NCI-H1436 treated with DMSO at 0.1 percent for 48 hours (cell line): ENCODE measurements around the gene ERC2.
"Not testable (repeated sequence)": the region's sequence is repeated elsewhere in the genome, so short reads cannot be mapped to it uniquely, and the experiment has no call there.

Experiments used
- DNase-seq: peaks from one replicate; lab custom pipeline; 2025; lab: John Stamatoyannopoulos, UW

Gene ERC2

GRCh38 chr3:56309465-56309864 is 158.8 kb downstream of the ERC2 start:
- no peak for DNase-seq

DNA sequence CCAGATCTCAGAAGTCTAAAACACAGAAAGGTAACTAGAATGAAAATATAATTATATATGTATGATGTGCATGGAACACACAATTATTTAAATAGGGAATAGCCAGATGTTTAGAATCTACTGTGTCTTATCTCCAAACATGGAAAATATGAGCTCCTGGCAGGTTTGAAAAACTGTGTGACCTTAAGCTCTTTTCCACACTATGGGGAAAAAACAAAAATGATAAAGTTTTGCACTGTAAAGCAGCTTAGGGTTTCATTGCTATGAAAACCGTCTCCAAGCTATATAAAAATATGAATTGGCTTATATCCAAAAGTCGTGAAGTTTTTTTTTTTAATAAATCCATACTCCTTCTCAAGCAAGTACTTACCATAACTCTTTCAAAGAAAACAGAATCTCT is 159.8 kb downstream of the ERC2 start:
- DNase-seq: no peak

DNA sequence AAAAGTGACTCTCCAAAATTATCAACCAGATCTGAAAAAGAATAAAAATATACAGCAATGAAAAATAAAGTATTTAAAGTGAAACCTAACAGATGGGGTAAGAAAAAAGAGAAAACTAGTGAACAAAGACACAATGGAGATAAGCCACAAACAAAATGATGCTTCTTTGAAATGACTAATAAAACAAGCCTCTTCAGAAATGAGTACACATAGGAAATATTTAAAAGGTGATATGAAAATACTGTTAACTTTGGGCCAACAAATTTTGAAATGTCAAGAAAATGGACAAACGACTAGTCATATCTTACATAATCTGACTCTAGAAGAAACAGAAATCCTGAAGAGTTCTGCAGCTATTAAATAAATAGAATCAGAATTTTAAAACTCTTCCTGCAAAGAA is 164.2 kb downstream of the ERC2 start:
- DNase-seq: no peak

GRCh38 chr3:56303487-56303886 is 164.8 kb downstream of the ERC2 start:
- DNase-seq: no peak

DNA sequence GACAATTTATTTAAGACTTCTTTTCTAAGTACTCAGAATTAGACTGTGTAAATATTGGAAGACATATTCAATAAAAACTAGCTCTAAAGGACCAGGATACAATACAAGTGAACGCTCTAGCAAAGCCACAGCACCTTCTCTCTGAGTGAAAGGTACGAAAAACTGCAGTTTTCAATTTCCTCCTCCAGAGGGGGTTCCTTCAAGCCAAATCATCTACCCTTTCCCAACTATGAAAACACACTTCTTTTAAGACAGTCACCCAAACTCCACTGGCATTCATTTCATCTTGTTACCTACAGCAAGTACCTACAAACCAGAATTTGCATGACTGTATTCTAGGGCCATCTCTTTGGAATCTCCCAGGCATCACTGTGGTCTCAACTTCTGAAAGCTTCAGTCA is 165.8 kb downstream of the ERC2 start:
- DNase-seq: no peak

DNA sequence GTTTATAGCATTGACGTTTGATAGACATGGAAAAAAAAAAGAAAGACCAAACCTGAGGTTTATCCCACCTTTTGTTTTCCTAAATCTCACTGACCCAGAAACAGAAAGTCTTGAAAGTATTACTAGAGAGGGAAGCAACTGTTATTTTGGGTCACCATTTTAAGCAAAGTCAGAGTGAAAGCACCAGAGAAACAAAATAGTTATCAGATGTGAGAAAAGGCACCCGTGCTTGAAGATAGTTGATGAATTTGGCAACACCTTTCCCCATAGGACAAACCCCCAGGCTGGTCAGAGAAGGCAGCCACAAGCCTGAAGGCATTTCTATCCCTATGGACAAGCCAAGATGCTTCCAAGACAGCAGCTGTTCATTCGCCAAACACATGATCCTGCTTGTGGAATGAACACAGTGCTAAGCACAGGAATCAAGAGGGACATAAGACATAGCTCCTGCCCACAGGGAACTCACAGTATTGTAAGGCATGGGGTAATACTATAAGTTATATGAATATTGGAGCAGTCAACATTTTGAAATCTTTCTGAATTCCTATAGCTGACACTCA is 170.9 kb downstream of the ERC2 start:
- DNase-seq: no peak

- no peak for DNase-seq
Measured at GRCh38 chr3:56296361-56296760, 171.9 kb downstream of the ERC2 start.

DNA sequence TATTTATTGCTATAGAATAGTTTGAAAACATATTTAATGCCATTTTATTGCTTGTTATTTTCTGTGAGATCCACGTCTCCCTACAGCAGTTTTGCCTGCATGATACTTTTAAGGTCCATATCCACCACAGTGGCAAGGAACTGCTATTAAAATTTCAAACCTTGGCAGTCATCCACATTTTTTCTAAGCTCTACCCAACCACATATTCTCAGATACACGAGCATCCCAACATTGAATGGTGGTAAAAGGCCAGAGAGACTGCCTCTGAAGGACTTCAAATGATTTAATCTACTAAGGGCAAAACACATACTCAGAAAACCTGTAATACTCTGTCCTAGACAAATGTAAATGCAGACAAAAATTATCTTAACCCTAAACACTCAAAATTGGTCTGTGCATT is 173.1 kb downstream of the ERC2 start:
- no peak for DNase-seq

DNA sequence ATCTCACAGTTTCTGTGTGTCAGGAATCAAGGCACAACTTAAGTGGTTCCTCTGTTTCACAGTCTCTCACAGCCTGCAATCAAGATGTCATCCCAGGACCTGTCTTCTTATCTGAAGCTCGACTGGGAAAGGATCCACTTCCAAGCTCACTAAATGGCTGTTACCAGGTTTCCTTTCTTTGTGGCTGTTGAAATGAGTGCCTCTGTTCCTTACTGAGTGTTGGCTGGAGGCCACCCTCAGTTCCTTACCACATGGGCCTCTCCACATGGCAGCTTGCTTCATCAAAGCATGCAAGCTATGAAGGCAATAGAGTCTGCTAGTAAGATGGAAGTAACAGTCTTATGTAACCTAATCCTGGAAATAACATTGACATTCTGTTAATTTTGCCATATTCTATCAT is 174.0 kb downstream of the ERC2 start:
- no peak for DNase-seq

GRCh38 chr3:56291953-56292352 is 176.3 kb downstream of the ERC2 start:
- DNase-seq: no peak

GRCh38 chr3:56291244-56291680 is 177.0 kb downstream of the ERC2 start:
- DNase-seq: no peak

DNA sequence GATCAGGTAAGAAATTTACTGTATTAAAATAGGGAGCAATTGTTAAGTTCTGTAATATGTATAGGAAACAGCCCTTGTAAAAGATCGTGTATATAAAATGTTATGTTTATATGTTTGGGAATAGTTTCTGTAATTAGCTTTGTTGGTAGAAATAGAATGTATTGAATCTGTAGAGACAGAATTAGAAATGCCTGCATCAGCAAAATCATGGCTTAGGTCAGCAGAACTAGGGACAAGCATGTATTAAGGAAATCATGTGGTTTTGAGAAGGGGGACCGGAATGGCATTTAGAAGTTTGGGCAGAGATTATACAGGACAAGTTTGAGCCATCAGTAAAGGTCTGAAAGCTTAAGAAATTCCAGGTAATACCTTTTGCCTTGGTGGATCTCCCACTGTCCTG is 177.9 kb downstream of the ERC2 start:
- DNase-seq: no peak

GRCh38 chr3:56288258-56288657 is 180.0 kb downstream of the ERC2 start:
- DNase-seq: no peak

GRCh38 chr3:56282341-56282740 is 185.9 kb downstream of the ERC2 start:
- DNase-seq: no peak

DNA sequence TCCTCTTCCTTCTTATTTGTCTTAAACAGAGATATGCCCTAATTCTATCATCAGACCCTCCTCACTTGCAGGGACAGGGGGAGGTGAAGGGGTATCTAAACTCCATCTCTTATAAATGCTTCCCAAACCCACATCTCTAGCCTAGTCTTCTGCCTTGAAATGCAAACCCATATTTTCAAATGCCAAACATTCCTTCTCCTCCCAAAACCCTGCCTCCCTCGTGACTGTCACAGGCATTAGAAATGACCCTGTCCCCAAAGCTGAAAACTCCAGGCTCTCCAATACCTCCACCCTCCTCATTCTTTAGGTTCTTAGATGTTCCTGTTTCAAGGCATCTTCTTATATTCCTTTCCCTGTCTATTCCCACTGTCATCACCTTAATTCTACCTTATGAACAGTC is 191.0 kb downstream of the ERC2 start:
- no peak for DNase-seq

GRCh38 chr3:56275120-56275519 is 193.1 kb downstream of the ERC2 start:
- DNase-seq: no peak

DNA sequence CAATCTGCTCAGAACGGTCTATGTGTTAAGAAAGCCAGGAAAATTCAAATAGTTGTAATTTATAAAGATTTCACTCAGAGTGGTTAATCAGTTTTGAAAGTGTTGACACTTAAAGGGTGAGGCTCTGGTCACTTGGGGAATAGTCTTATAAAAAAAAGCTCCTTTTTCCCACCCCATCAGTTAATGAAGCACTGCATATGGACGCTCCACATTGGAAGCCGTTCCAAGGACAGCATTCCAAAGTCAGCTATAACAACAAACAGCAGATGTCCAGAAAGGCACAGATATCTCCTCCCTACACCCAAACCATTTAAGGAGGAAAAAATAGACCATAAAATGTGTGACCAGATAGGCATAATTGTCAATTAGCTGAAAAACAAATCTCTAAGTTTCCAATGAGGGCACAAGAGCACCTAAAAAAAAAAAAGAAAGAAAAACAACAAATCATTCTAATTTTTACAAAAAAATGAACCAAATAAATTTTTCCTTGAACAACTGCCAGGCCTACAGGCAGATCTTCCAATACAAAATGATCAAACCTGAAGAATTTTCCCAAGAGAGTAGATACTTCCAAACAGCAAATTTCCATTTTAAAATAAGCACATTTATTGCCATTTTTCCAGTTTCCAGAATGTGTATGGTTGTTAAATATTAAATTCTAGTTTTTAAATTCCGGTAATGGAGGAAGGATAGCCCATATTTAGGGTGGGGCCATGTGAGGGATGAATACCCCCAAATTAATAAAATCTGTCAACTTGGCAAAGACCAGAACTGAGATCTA is 198.3 kb downstream of the ERC2 start:
- DNase-seq: no peak

GRCh38 chr3:56268616-56269383 is 199.5 kb downstream of the ERC2 start:
- DNase-seq: no peak

GRCh38 chr3:56261852-56262251 is 206.4 kb downstream of the ERC2 start:
- DNase-seq: not testable (repeated sequence)

GRCh38 chr3:56260262-56260661 is 208.0 kb downstream of the ERC2 start:
- DNase-seq: no peak

- no peak for DNase-seq
Measured at GRCh38 chr3:56257826-56258225, 210.4 kb downstream of the ERC2 start.

DNA sequence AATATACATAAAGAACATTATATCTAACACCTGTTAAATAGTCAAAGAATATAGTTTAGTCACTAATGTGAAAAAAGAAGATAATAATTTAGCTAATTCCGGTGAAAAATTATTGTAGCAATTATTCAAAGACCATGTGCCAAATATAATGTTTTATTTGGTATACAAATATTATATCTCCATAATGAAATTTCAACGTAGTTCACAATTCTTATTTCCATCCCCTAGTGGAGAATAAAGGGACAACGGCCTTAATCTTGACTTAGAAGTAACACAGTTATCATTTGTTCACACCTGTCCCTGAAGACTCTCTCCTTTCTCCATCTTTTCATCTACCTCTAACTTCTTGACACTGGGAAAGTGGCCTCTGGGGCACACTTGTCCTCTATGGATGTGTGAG is 213.4 kb downstream of the ERC2 start:
- no peak for DNase-seq
